ENCODE results near the gene CAPN12. TPM values are rescaled to one million over a fixed set of nuclear protein-coding genes. Genes with fewer than 3 reads are reported as not detected.

The CAPN12 gene
- polyA plus RNA-seq, 2 of the 4 experiments (the other 2 are of a cell fraction): 10.0 to 11.7 TPM

- ChIA-PET CTCF (interaction anchor here (0.6 to 33.1 kb wide), 29 partner anchors 8 to 411 kb away, joined by 3 to 764 read pairs (median 5); partner anchors contain the start of genes ACTN4 and FAM98C), POLR2A (interaction anchor here (0.6 to 1.2 kb wide), 4 partner anchors 37 to 228 kb away, joined by 3 to 8 read pairs (median 6); partner anchors contain the start of gene ACTN4)
- H3K9me3 ChIP-seq: peaks cover 7% of the 10 kb centered on the region; the same call in 2 of the 3 replicates
- H3K4me2 ChIP-seq: peak overlapping the region; percentile 78
- ATAC-seq (peak; percentile 10 to 14; a peak in 4 of 6 replicates), DNase-seq (ENCODE audit: low read depth in 1 of 2, low spot score in 1 of 2) (peak; percentile 88 to 94), FAIRE-seq (no peak)
- WGBS (ENCODE audit: missing lambda C conversion rate): 4% methylated on average over 10 of the region's 10 CpGs
- peaks cover 90% of the 10 kb centered on the region for H3K4me1 ChIP-seq
- H3K4me3 ChIP-seq: peak overlapping the region; percentile 24; the same call in 1 of the 3 replicates
- peak overlapping the region; percentile 93 to 94 for H3K27ac ChIP-seq
- TF ChIP-seq ZC3H11A (IDR thresholded peaks at IDR 0.05): no peak
- TF ChIP-seq POLR2AphosphoS2 (conservative IDR thresholded peaks at IDR 0.05; ENCODE audit: low read length): no peak; the same call in 1 of the 2 replicates
- 0 out of 2 replicates have a peak, but pooled peaks have one; percentile 58 for TF ChIP-seq FOXS1 (CRISPR knock-in tag; IDR thresholded peaks at IDR 0.05)
- no peak for TF ChIP-seq RNF2 (IDR thresholded peaks at IDR 0.05; ENCODE audit: borderline replicate concordance, low read depth)
- TF ChIP-seq CTCF (IDR thresholded peaks at IDR 0.05): peak; percentile 43
- peak; percentile 21; the same call in 1 of the 2 replicates for TF ChIP-seq RFX5 (IDR thresholded peaks at IDR 0.05)
- 0 out of 2 replicates have a peak, but pooled peaks have one; percentile 1 for TF ChIP-seq ZSCAN20 (CRISPR knock-in tag; IDR thresholded peaks at IDR 0.05)
- TF ChIP-seq HES2 (IDR thresholded peaks at IDR 0.05): no peak
- no peak for TF ChIP-seq BHLHE40 (IDR thresholded peaks at IDR 0.05; ENCODE audit: low read depth, low read length)
- no peak for TF ChIP-seq CBX2 (IDR thresholded peaks at IDR 0.05; ENCODE audit: borderline replicate concordance, low read depth)
- peak; percentile 59; the same call in 1 of the 2 replicates for TF ChIP-seq GATA3 (IDR thresholded peaks at IDR 0.05; ENCODE audit: borderline replicate concordance)
- no peak for TF ChIP-seq EP300 (IDR thresholded peaks at IDR 0.05)
- TF ChIP-seq KDM1A (IDR thresholded peaks at IDR 0.05; ENCODE audit: low read depth): no peak
- TF ChIP-seq MAX (IDR thresholded peaks at IDR 0.05): peak; percentile 49; the same call in 1 of the 2 replicates
- TF ChIP-seq SREBF2 (IDR thresholded peaks at IDR 0.05): no peak
- peak; percentile 83 for TF ChIP-seq HOXB5 (CRISPR knock-in tag; IDR thresholded peaks at IDR 0.05)
- no peak for TF ChIP-seq CHD2 (IDR thresholded peaks at IDR 0.05; ENCODE audit: low read length, partially characterized antibody)
- TF ChIP-seq SMC3 (IDR thresholded peaks at IDR 0.05): peak; percentile 37
- no peak for TF ChIP-seq E2F6 (IDR thresholded peaks at IDR 0.05; ENCODE audit: borderline replicate concordance, low read depth)
- no peak for TF ChIP-seq HMGXB4 (CRISPR knock-in tag; IDR thresholded peaks at IDR 0.05; ENCODE audit: borderline replicate concordance)
- TF ChIP-seq CEBPB (IDR thresholded peaks at IDR 0.05): no peak
- no peak; the same call in 1 of the 2 replicates for TF ChIP-seq TFCP2L1 (CRISPR knock-in tag; IDR thresholded peaks at IDR 0.05)
- no peak for TF ChIP-seq ZFP36 (IDR thresholded peaks at IDR 0.05; ENCODE audit: borderline replicate concordance, partially characterized antibody)
- TF ChIP-seq ATOH8 (CRISPR knock-in tag; IDR thresholded peaks at IDR 0.05; ENCODE audit: low read depth): peak; percentile 77; the same call in 1 of the 2 replicates
- TF ChIP-seq POLR2A (IDR thresholded peaks at IDR 0.05; ENCODE audit: low read length): no peak
- TF ChIP-seq EHF (CRISPR knock-in tag; IDR thresholded peaks at IDR 0.05): peak; percentile 82; the same call in 1 of the 2 replicates
- peak in 1 of 2 experiments; percentile 41; a peak in 3 of 5 replicates for TF ChIP-seq RAD21 (conservative IDR thresholded peaks at IDR 0.05 in 1 of 2, IDR thresholded peaks at IDR 0.05 in 1 of 2)
- TF ChIP-seq HEYL (CRISPR knock-in tag; IDR thresholded peaks at IDR 0.05): peak; percentile 22; the same call in 1 of the 2 replicates
- peak; percentile 62; the same call in 1 of the 2 replicates for TF ChIP-seq PBX3 (IDR thresholded peaks at IDR 0.05)
- no peak for TF ChIP-seq ELK1 (IDR thresholded peaks at IDR 0.05; ENCODE audit: low read depth, low read length)
- no peak for TF ChIP-seq NFE2L2 (conservative IDR thresholded peaks at IDR 0.05; ENCODE audit: low read length)
These were observed 58.4 kb downstream of the CAPN12 start for GRCh38 chr19:38685666-38686529.
